Measurements from ENCODE around the gene ASS1. TPM values are rescaled to one million over a fixed set of nuclear protein-coding genes. Genes with fewer than 3 reads are reported as not detected.

The ASS1 gene
- total and polyA plus RNA-seq, 2 of the 13 experiments (the other 11 are each of a cell fraction or from before 2014, with no cell fraction given): 77.6 to 122 TPM

DNA sequence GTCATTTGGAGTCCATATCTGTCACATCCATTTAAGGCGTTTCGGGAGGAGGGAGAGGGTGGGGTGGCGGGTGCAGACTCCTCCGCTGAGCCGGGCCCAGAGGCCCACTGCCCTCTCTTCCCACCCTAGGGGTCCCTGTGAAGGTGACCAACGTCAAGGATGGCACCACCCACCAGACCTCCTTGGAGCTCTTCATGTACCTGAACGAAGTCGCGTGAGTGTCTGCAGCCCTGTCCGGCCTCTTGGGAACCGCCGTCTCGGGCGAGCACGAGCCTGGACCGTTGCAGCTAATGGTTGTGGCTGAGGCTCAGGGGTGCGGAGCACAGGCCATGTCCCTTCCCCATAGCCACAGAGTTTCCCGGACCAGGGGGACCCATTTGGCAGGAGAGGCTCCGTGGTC, 34.8 kb downstream of the ASS1 start (continued):
- TF ChIP-seq KLF13 (CRISPR knock-in tag; IDR thresholded peaks at IDR 0.05): no peak

DNA sequence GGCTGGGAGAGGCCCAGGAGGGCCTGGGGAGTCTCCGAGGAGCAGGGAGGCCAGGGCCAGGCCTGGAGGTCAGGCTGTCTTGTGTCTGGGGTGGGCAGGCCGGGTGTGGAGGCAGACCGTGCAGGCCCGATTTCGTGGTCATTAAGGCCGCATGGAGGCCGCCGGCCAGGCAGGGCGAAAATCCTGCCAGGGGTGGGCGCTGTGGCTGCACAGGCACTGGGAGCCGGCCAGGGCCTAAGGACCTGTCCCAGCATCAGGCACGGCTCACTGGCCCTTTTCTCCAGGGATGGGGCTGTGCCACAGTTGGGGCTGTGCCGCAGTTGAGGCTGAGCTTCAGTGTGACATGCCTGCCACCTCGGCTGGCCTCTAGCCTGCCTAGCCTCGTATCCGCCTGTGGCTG, 35.9 kb downstream of the ASS1 start:
- H3K36me3 ChIP-seq (replicated peaks in 1 of 2; ENCODE audit: control insufficient read depth in 1 of 2, insufficient read depth in 2 of 2, low read length in 2 of 2): 0 out of 5 replicates have a peak, but pooled peaks cover 0 to 1% of the 10 kb centered on the region in 2 experiments
- no peaks in the 10 kb centered on the region for H4K20me1 ChIP-seq (ENCODE audit: insufficient read depth, low read length)
- 100% methylated on average over 1 of the region's 16 CpGs for WGBS (ENCODE audit: low lambda C conversion rate)
- H3K4me2 ChIP-seq (ENCODE audit: low read depth, low read length): no peak overlapping the region
- no peaks in the 10 kb centered on the region for H3K79me2 ChIP-seq (ENCODE audit: insufficient read depth, low read length)
- intact Hi-C loops (cut with micrococcal nuclease; ENCODE audit: unreplicated experiment): no loop called here
- ChIA-PET CTCF (ENCODE audit: low intra/inter-chr PET ratio, low total read pairs) (interaction anchor here (1.3 kb wide), 1 partner anchor 201 kb away, joined by 4 read pairs; no protein-coding TSS in a partner anchor), POLR2A (no interaction called here)
- FAIRE-seq (no peak), DNase-seq (ENCODE audit: low spot score) (no peak), ATAC-seq (peak; percentile 67)
- H3K9me3 ChIP-seq (ENCODE audit: low read length): no peaks in the 10 kb centered on the region
- H2AFZ ChIP-seq (ENCODE audit: low read length): no peak overlapping the region
- no peaks in the 10 kb centered on the region for H3K27me3 ChIP-seq (ENCODE audit: control insufficient read depth in 1 of 2, insufficient read depth in 2 of 2, low read length in 2 of 2)
- no peaks in the 10 kb centered on the region for H3K4me1 ChIP-seq (ENCODE audit: insufficient read depth, low read length)
- no peak overlapping the region for H3K27ac ChIP-seq (ENCODE audit: extremely low read length, insufficient read depth, low read length)
- in situ Hi-C loops (cut with HindIII; ENCODE audit: extremely low pct_ligation_motif_present, low pct_unique_long_range_greater_than_20kb): no loop called here
- BruUV-seq (replicated peaks): no TSS peak
- H3K4me3 ChIP-seq (replicated peaks in 1 of 3; ENCODE audit: insufficient read depth in 1 of 3, low read depth in 2 of 3, low read length in 3 of 3): no peak overlapping the region
- no peak overlapping the region for H3K9ac ChIP-seq (ENCODE audit: insufficient read depth, low read depth, low read length)
- TF ChIP-seq NONO (IDR thresholded peaks at IDR 0.05): no peak
- TF ChIP-seq NONO (CRISPR knock-in tag; conservative IDR thresholded peaks at IDR 0.05): no peak
- TF ChIP-seq, protein P1, sequence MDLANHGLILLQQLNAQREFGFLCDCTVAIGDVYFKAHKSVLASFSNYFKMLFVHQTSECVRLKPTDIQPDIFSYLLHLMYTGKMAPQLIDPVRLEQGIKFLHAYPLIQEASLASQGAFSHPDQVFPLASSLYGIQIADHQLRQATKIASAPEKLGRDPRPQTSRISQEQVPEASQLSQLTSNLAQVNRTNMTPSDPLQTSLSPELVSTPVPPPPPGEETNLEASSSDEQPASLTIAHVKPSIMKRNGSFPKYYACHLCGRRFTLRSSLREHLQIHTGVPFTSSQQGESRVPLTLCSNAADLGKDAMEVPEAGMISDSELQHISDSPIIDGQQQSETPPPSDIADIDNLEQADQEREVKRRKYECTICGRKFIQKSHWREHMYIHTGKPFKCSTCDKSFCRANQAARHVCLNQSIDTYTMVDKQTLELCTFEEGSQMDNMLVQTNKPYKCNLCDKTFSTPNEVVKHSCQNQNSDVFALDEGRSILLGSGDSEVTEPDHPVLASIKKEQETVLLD (CRISPR knock-in tag; IDR thresholded peaks at IDR 0.05; ENCODE audit: low read depth): no peak
- TF ChIP-seq SP140L (CRISPR knock-in tag; IDR thresholded peaks at IDR 0.05; ENCODE audit: borderline replicate concordance): no peak
- TF ChIP-seq, protein P2, sequence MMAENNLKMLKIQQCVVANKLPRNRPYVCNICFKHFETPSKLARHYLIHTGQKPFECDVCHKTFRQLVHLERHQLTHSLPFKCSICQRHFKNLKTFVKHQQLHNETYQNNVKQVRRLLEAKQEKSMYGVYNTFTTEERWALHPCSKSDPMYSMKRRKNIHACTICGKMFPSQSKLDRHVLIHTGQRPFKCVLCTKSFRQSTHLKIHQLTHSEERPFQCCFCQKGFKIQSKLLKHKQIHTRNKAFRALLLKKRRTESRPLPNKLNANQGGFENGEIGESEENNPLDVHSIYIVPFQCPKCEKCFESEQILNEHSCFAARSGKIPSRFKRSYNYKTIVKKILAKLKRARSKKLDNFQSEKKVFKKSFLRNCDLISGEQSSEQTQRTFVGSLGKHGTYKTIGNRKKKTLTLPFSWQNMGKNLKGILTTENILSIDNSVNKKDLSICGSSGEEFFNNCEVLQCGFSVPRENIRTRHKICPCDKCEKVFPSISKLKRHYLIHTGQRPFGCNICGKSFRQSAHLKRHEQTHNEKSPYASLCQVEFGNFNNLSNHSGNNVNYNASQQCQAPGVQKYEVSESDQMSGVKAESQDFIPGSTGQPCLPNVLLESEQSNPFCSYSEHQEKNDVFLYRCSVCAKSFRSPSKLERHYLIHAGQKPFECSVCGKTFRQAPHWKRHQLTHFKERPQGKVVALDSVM (CRISPR knock-in tag; IDR thresholded peaks at IDR 0.05): no peak
- TF ChIP-seq, protein P3, sequence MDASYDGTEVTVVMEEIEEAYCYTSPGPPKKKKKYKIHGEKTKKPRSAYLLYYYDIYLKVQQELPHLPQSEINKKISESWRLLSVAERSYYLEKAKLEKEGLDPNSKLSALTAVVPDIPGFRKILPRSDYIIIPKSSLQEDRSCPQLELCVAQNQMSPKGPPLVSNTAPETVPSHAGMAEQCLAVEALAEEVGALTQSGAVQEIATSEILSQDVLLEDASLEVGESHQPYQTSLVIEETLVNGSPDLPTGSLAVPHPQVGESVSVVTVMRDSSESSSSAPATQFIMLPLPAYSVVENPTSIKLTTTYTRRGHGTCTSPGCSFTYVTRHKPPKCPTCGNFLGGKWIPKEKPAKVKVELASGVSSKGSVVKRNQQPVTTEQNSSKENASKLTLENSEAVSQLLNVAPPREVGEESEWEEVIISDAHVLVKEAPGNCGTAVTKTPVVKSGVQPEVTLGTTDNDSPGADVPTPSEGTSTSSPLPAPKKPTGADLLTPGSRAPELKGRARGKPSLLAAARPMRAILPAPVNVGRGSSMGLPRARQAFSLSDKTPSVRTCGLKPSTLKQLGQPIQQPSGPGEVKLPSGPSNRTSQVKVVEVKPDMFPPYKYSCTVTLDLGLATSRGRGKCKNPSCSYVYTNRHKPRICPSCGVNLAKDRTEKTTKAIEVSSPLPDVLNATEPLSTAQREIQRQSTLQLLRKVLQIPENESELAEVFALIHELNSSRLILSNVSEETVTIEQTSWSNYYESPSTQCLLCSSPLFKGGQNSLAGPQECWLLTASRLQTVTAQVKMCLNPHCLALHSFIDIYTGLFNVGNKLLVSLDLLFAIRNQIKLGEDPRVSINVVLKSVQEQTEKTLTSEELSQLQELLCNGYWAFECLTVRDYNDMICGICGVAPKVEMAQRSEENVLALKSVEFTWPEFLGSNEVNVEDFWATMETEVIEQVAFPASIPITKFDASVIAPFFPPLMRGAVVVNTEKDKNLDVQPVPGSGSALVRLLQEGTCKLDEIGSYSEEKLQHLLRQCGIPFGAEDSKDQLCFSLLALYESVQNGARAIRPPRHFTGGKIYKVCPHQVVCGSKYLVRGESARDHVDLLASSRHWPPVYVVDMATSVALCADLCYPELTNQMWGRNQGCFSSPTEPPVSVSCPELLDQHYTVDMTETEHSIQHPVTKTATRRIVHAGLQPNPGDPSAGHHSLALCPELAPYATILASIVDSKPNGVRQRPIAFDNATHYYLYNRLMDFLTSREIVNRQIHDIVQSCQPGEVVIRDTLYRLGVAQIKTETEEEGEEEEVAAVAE (CRISPR knock-in tag; IDR thresholded peaks at IDR 0.05; ENCODE audit: borderline replicate concordance): no peak
- TF ChIP-seq SIN3B (IDR thresholded peaks at IDR 0.05; ENCODE audit: low read length): no peak
- TF ChIP-seq ZBTB38 (CRISPR knock-in tag; IDR thresholded peaks at IDR 0.05): peak; percentile 84
- peak; percentile 64 for TF ChIP-seq RAD21 (CRISPR knock-in tag; IDR thresholded peaks at IDR 0.05)
- 0 out of 2 replicates have a peak, but pooled peaks have one; percentile 18 for TF ChIP-seq MYC (CRISPR knock-in tag; IDR thresholded peaks at IDR 0.05; ENCODE audit: borderline replicate concordance)
- no peak for TF ChIP-seq NR2F6 (IDR thresholded peaks at IDR 0.05)
- TF ChIP-seq NR2F6 (CRISPR knock-in tag; IDR thresholded peaks at IDR 0.05): no peak
- TF ChIP-seq, protein P4, sequence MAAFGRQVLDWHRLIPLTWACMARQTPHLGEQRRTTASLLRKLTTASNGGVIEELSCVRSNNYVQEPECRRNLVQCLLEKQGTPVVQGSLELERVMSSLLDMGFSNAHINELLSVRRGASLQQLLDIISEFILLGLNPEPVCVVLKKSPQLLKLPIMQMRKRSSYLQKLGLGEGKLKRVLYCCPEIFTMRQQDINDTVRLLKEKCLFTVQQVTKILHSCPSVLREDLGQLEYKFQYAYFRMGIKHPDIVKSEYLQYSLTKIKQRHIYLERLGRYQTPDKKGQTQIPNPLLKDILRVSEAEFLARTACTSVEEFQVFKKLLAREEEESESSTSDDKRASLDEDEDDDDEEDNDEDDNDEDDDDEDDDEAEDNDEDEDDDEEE (CRISPR knock-in tag; IDR thresholded peaks at IDR 0.05): no peak
- TF ChIP-seq, protein P5, sequence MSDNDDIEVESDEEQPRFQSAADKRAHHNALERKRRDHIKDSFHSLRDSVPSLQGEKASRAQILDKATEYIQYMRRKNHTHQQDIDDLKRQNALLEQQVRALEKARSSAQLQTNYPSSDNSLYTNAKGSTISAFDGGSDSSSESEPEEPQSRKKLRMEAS (IDR thresholded peaks at IDR 0.05): 0 out of 2 replicates have a peak, but pooled peaks have one; percentile 22
- peak; percentile 19 for TF ChIP-seq TEAD3 (CRISPR knock-in tag; optimal IDR thresholded peaks at IDR 0.05; ENCODE audit: borderline replicate concordance)

Data from HepG2 (cell line).